MG63 (cell line): ENCODE measurements around the gene PHF20. TPM values are rescaled to one million over a fixed set of nuclear protein-coding genes. Genes with fewer than 3 reads are reported as not detected.
"Not testable (repeated sequence)": the region's sequence is repeated elsewhere in the genome, so short reads cannot be mapped to it uniquely, and the experiment has no call there.

ENCODE experiments used
- DNase-seq: peaks from one replicate; pipeline ENCODE4 v3.0.0-alpha.2; 2020
- H3K27me3 ChIP-seq: fragments of 250-450 bp; sonication (Bioruptor Pico); 2 replicates; pipeline ENCODE4 v1.5.1; 2020; ENCODE audit warnings: mild to moderate bottlenecking, moderate library complexity
- H3K36me3 ChIP-seq: fragments of 250-450 bp; sonication (Bioruptor Pico); 2 replicates; pipeline ENCODE4 v1.5.1; 2020; ENCODE audit warnings: mild to moderate bottlenecking, moderate library complexity
- H3K4me3 ChIP-seq: fragments of 250-450 bp; sonication (Bioruptor Pico); 2 replicates; pipeline ENCODE4 v1.5.1; 2020; ENCODE audit warnings: mild to moderate bottlenecking, moderate library complexity
- H3K9me3 ChIP-seq: fragments of 250-450 bp; sonication (Bioruptor Pico); 2 replicates; pipeline ENCODE4 v1.5.1; 2020; ENCODE audit warnings: mild to moderate bottlenecking, moderate library complexity
- total RNA-seq: library from RNA; depleted of rRNA; stranded (reverse); fragments of >200 nt; shearing (Covaris generic); gene quantifications from 2 replicates; pipeline ENCODE4 v1.2.3, GENCODE V29; 2014; ENCODE audit warnings: low replicate concordance

The PHF20 gene
- total RNA-seq, 1 experiment from 2014 or later: 57.7 TPM

- Histone ChIP-seq H3K9me3 (no peaks in the 10 kb centered on the region), H3K4me3 (no peak overlapping the region), H3K36me3 (peaks cover 82% of the 10 kb centered on the region), H3K27me3 (no peaks in the 10 kb centered on the region)
- DNase-seq: no peak
Measured at GRCh38 chr20:35807877-35808276, 36.1 kb downstream of the PHF20 start.

- Histone ChIP-seq H3K36me3 (peaks cover 42% of the 10 kb centered on the region), H3K27me3 (no peaks in the 10 kb centered on the region), H3K9me3 (no peaks in the 10 kb centered on the region), H3K4me3 (no peak overlapping the region)
- peak; percentile 63 for DNase-seq
Measured at GRCh38 chr20:35820715-35821114, 48.9 kb downstream of the PHF20 start.

- Histone ChIP-seq H3K9me3 (no peaks in the 10 kb centered on the region), H3K4me3 (no peak overlapping the region), H3K36me3 (peaks cover 41% of the 10 kb centered on the region), H3K27me3 (no peaks in the 10 kb centered on the region)
- peak; percentile 25 for DNase-seq
Measured at GRCh38 chr20:35821807-35822242, 50.0 kb downstream of the PHF20 start.

- no peak for DNase-seq
- no peak overlapping the region for H3K4me3 ChIP-seq
- H3K27me3 ChIP-seq: no peaks in the 10 kb centered on the region
- peaks cover 44% of the 10 kb centered on the region for H3K36me3 ChIP-seq
- no peaks in the 10 kb centered on the region for H3K9me3 ChIP-seq
Measured at GRCh38 chr20:35823147-35823546, 51.3 kb downstream of the PHF20 start.

GRCh38 chr20:35823937-35824336, 52.1 kb downstream of the PHF20 start:
- Histone ChIP-seq H3K4me3 (no peak overlapping the region), H3K27me3 (no peaks in the 10 kb centered on the region), H3K36me3 (peaks cover 49% of the 10 kb centered on the region), H3K9me3 (no peaks in the 10 kb centered on the region)
- no peak for DNase-seq

GRCh38 chr20:35826397-35826998, 54.7 kb downstream of the PHF20 start:
- Histone ChIP-seq H3K9me3 (peaks cover 7% of the 10 kb centered on the region), H3K4me3 (no peak overlapping the region), H3K27me3 (no peaks in the 10 kb centered on the region), H3K36me3 (peaks cover 65% of the 10 kb centered on the region)
- no peak for DNase-seq

- DNase-seq: peak; percentile 24
- Histone ChIP-seq H3K27me3 (no peaks in the 10 kb centered on the region), H3K4me3 (no peak overlapping the region), H3K9me3 (peaks cover 7% of the 10 kb centered on the region), H3K36me3 (peaks cover 62% of the 10 kb centered on the region)
Measured at GRCh38 chr20:35828434-35828833, 56.6 kb downstream of the PHF20 start.

- Histone ChIP-seq H3K27me3 (no peaks in the 10 kb centered on the region), H3K9me3 (peaks cover 7% of the 10 kb centered on the region), H3K36me3 (peaks cover 58% of the 10 kb centered on the region), H3K4me3 (no peak overlapping the region)
- DNase-seq: no peak
Measured at GRCh38 chr20:35828916-35829315, 57.1 kb downstream of the PHF20 start.

GRCh38 chr20:35830264-35830663, 58.4 kb downstream of the PHF20 start:
- Histone ChIP-seq H3K4me3 (no peak overlapping the region), H3K36me3 (peaks cover 54% of the 10 kb centered on the region), H3K9me3 (peaks cover 7% of the 10 kb centered on the region), H3K27me3 (no peaks in the 10 kb centered on the region)
- no peak for DNase-seq

- peak; percentile 85 for DNase-seq
Measured at GRCh38 chr20:35831029-35831428, 59.2 kb downstream of the PHF20 start.

GRCh38 chr20:35831971-35832370, 60.2 kb downstream of the PHF20 start:
- peaks cover 58% of the 10 kb centered on the region for H3K36me3 ChIP-seq
- H3K9me3 ChIP-seq: peaks cover 7% of the 10 kb centered on the region
- no peak overlapping the region for H3K4me3 ChIP-seq
- H3K27me3 ChIP-seq: no peaks in the 10 kb centered on the region
- DNase-seq: no peak

More at GRCh38 chr20:35831029-35831428, 59.2 kb downstream of the PHF20 start:
- Histone ChIP-seq H3K9me3 (peaks cover 7% of the 10 kb centered on the region), H3K27me3 (no peaks in the 10 kb centered on the region), H3K4me3 (no peak overlapping the region), H3K36me3 (peaks cover 60% of the 10 kb centered on the region)

- H3K4me3 ChIP-seq: no peak overlapping the region
- H3K36me3 ChIP-seq: peaks cover 53% of the 10 kb centered on the region
- peaks cover 7% of the 10 kb centered on the region for H3K9me3 ChIP-seq
- DNase-seq: no peak
- no peaks in the 10 kb centered on the region for H3K27me3 ChIP-seq
Measured at GRCh38 chr20:35833241-35833640, 61.4 kb downstream of the PHF20 start.

GRCh38 chr20:35837577-35838195, 65.9 kb downstream of the PHF20 start:
- Histone ChIP-seq H3K4me3 (no peak overlapping the region), H3K9me3 (peaks cover 15% of the 10 kb centered on the region), H3K36me3 (peaks cover 48% of the 10 kb centered on the region), H3K27me3 (no peaks in the 10 kb centered on the region)
- peak; percentile 59 for DNase-seq

- Histone ChIP-seq H3K4me3 (no peak overlapping the region), H3K9me3 (peaks cover 20% of the 10 kb centered on the region), H3K36me3 (peaks cover 53% of the 10 kb centered on the region), H3K27me3 (no peaks in the 10 kb centered on the region)
- DNase-seq: no peak
Measured at GRCh38 chr20:35838205-35838604, 66.4 kb downstream of the PHF20 start.

GRCh38 chr20:35839904-35840303, 68.1 kb downstream of the PHF20 start:
- peaks cover 66% of the 10 kb centered on the region for H3K36me3 ChIP-seq
- H3K4me3 ChIP-seq: no peak overlapping the region
- no peaks in the 10 kb centered on the region for H3K27me3 ChIP-seq
- no peak for DNase-seq
- peaks cover 27% of the 10 kb centered on the region for H3K9me3 ChIP-seq

- no peak for DNase-seq
- Histone ChIP-seq H3K27me3 (no peaks in the 10 kb centered on the region), H3K36me3 (peaks cover 65% of the 10 kb centered on the region), H3K9me3 (peaks cover 27% of the 10 kb centered on the region), H3K4me3 (no peak overlapping the region)
Measured at GRCh38 chr20:35840421-35840820, 68.6 kb downstream of the PHF20 start.

GRCh38 chr20:35842361-35842760, 70.5 kb downstream of the PHF20 start:
- H3K36me3 ChIP-seq: peaks cover 74% of the 10 kb centered on the region
- H3K4me3 ChIP-seq: no peak overlapping the region
- DNase-seq: no peak

GRCh38 chr20:35843894-35844293, 72.1 kb downstream of the PHF20 start:
- peaks cover 27% of the 10 kb centered on the region for H3K9me3 ChIP-seq

More at GRCh38 chr20:35842361-35842760, 70.5 kb downstream of the PHF20 start:
- Histone ChIP-seq H3K27me3 (no peaks in the 10 kb centered on the region), H3K9me3 (peaks cover 27% of the 10 kb centered on the region)

More at GRCh38 chr20:35843894-35844293, 72.1 kb downstream of the PHF20 start:
- H3K4me3 ChIP-seq, H3K27me3 ChIP-seq, DNase-seq: not testable (repeated sequence)
- H3K36me3 ChIP-seq: peaks cover 84% of the 10 kb centered on the region
